ENCODE measurements around the gene EXT2.

The EXT2 gene

DNA sequence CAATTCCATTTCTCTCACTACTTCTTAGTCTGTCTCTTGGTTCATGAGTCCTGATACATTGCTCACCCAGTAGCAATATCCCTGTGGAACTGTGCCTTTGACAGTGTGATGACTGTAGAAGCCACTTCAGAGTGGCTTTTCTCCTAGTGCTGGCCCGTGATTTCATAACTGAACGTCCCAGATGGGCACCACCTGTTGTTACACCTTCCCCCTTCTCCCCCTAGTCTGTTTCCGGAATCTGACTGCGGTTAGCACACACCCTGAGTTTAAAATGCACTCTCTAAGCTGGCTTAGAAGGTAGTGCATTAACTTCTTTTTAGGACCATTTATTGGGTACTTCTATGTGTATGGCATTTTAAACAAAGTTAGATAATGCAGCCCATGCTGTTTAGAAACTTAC lies 131.5 kb downstream of the EXT2 start:
- TF ChIP-seq GATA2 (IDR thresholded peaks at IDR 0.05; ENCODE audit: low read depth, low read length) (no peak), GATA3 (IDR thresholded peaks at IDR 0.05; ENCODE audit: low read depth, low read length) (no peak)

GRCh38 chr11:44228379-44228778 lies 132.9 kb downstream of the EXT2 start:
- TF ChIP-seq GATA2 (IDR thresholded peaks at IDR 0.05; ENCODE audit: low read depth, low read length) = no peak
- TF ChIP-seq GATA3 (IDR thresholded peaks at IDR 0.05; ENCODE audit: low read depth, low read length) = no peak

GRCh38 chr11:44229098-44229497 lies 133.6 kb downstream of the EXT2 start:
- no peak for TF ChIP-seq GATA3 (IDR thresholded peaks at IDR 0.05; ENCODE audit: low read depth, low read length)
- no peak for TF ChIP-seq GATA2 (IDR thresholded peaks at IDR 0.05; ENCODE audit: low read depth, low read length)

- TF ChIP-seq GATA2 (IDR thresholded peaks at IDR 0.05; ENCODE audit: low read depth, low read length) (no peak), GATA3 (IDR thresholded peaks at IDR 0.05; ENCODE audit: low read depth, low read length) (no peak)
These were observed 134.1 kb downstream of the EXT2 start for GRCh38 chr11:44229624-44230023.

- TF ChIP-seq GATA3 (IDR thresholded peaks at IDR 0.05; ENCODE audit: low read depth, low read length) (no peak), GATA2 (IDR thresholded peaks at IDR 0.05; ENCODE audit: low read depth, low read length) (no peak)
These were observed 140.3 kb downstream of the EXT2 start for GRCh38 chr11:44235765-44236201.

DNA sequence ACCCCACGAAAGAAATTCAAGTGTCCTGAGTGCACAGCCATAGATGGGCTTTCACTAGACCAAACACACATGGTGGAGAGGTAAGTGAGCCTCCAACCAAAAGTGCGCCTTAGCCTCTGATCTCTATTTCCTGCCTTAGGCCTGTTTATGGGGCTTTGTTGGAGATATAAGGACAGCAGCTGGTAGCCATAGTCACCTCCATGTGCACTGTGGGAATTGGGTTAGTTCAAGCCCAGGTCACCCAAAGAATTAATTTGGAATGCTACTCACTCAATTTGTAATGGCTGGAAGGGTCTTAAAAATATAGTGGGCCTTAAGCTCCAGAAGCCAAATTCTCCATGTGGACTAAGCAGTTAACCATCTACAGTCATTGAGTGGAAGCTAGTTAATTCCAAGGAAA lies 140.8 kb downstream of the EXT2 start:
- TF ChIP-seq GATA2 (IDR thresholded peaks at IDR 0.05; ENCODE audit: low read depth, low read length) (no peak), GATA3 (IDR thresholded peaks at IDR 0.05; ENCODE audit: low read depth, low read length) (no peak)

- TF ChIP-seq GATA2 (IDR thresholded peaks at IDR 0.05; ENCODE audit: low read depth, low read length) (no peak), GATA3 (IDR thresholded peaks at IDR 0.05; ENCODE audit: low read depth, low read length) (no peak)
These were observed 141.7 kb downstream of the EXT2 start for GRCh38 chr11:44237156-44237555.

DNA sequence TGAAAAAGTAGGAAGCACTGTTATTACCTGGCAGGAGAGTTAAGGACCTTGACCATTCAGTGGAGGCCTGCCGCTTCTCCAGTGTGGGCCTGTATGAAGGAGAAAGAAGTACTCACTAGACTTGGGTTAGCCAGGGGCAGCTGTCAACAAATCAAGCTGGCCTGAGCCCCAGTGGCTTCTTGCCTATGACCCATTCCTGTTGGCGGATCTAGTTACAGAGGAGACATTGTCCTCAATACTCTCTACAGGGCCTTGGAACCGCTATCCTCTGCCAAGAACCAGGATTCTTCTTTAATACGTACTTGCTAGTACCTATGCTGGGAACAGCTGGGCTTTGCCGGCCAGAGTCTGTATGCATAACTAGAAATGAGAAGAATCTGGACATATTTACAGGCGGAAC lies 146.4 kb downstream of the EXT2 start:
- TF ChIP-seq GATA3 (IDR thresholded peaks at IDR 0.05; ENCODE audit: low read depth, low read length) = no peak
- TF ChIP-seq GATA2 (IDR thresholded peaks at IDR 0.05; ENCODE audit: low read depth, low read length) = no peak

- TF ChIP-seq GATA3 (IDR thresholded peaks at IDR 0.05; ENCODE audit: low read depth, low read length) (no peak), GATA2 (IDR thresholded peaks at IDR 0.05; ENCODE audit: low read depth, low read length) (no peak)
These were observed 147.6 kb downstream of the EXT2 start for GRCh38 chr11:44243086-44243485.

DNA sequence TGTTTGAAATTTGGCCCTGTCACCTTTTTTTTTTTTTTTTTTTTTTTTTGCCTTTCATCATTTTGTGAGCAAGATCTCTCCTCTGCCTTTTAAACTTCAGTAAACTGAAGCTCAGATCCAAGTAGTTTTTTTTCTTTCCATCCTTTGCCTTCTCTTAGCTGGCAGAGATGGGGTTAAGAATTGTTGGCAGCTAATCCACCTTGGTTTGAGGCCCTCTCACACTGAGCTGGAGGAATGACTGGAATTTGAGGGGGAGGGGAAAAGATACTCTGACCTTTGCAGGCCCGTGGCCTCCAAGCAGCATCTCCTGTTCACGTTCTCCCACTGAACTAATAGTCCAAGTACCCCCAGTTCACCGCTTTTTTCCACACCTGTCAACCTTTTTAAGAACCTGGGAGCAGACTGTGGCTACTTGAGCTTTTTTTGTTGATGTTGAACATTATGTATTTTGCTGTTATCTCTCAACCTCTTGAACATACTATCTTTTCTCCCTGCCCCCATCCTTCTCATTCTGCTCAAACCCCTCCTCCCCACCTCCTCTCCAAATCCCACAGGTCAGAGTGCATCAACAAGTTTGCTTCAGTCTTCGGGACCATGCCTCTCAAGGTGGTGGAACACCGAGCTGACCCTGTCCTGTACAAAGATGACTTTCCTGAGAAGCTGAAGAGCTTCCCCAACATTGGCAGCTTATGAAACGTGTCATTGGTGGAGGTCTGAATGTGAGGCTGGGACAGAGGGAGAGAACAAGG lies 148.3 kb downstream of the EXT2 start:
- TF ChIP-seq GATA3 (IDR thresholded peaks at IDR 0.05; ENCODE audit: low read depth, low read length) (no peak), GATA2 (IDR thresholded peaks at IDR 0.05; ENCODE audit: low read depth, low read length) (no peak)

GRCh38 chr11:44244639-44245310 lies 149.3 kb downstream of the EXT2 start:
- TF ChIP-seq GATA3 (IDR thresholded peaks at IDR 0.05; ENCODE audit: low read depth, low read length) (no peak), GATA2 (IDR thresholded peaks at IDR 0.05; ENCODE audit: low read depth, low read length) (no peak)

DNA sequence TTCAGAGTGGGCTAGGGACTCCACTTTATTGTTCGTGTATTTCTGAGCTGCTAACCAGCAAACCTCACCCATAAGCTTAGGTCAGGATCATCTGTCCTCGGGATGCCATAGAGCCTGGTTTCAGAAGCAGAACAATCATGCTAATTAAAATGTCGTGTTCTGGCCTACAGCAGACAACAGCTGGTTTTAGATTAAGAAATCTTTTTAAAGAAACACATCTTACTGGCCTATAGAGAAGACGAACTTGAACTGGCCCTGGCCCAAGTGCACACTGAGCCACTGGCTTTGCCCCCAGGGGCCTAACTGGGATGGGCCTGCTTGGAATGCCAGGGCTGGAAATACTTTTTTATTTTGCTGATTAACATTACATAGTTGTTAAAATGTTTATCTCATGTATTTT lies 151.2 kb downstream of the EXT2 start:
- no peak for TF ChIP-seq GATA2 (IDR thresholded peaks at IDR 0.05; ENCODE audit: low read depth, low read length)

DNA sequence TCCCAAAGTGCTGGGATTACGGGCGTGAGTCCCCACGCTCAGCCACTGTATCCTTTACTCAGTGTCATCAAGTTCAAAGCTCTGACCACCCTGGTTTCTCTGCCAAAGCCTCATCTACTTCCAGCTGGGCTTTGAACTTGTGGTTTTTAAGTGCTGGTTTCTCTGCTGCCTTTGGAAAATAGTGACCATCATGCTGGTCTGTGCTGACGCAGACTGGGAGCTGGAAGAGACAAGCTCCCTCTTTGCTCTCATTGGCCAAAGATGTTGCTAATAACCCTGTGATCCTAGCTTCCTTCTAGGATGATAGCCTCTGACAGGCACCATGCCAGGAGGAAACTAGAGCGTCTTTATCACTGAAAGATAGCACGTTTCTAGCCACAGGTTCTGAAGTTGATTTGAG lies 152.0 kb downstream of the EXT2 start:
- no peak for TF ChIP-seq GATA2 (IDR thresholded peaks at IDR 0.05; ENCODE audit: low read depth, low read length)
- TF ChIP-seq GATA3 (IDR thresholded peaks at IDR 0.05; ENCODE audit: low read depth, low read length) = no peak

- TF ChIP-seq GATA2 (IDR thresholded peaks at IDR 0.05; ENCODE audit: low read depth, low read length) (no peak), GATA3 (IDR thresholded peaks at IDR 0.05; ENCODE audit: low read depth, low read length) (no peak)
These were observed 152.6 kb downstream of the EXT2 start for GRCh38 chr11:44248109-44248508.

DNA sequence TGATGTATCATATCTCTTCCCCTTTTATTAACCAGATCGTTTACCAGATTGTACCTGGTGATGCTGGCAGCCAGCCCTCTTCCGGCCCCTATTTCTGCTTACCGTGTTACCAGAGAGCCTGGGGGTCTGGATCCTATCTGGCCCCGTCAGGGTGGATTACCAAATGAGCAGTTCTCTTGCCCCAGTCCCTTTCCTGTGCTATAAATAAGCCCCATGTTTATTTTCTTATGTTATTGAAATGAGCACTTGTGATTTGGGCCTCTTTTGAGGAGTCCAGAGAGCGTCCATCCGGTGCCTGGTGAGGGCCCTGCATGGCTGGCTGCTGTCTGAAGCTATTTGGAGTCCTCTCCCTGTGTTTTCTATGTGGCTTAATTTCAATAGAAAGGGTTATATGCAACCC lies 154.9 kb downstream of the EXT2 start:
- TF ChIP-seq GATA2 (IDR thresholded peaks at IDR 0.05; ENCODE audit: low read depth, low read length) (0 out of 2 replicates have a peak, but pooled peaks have one; percentile 23), GATA3 (IDR thresholded peaks at IDR 0.05; ENCODE audit: low read depth, low read length) (no peak)
